GDM1 (cell line): ENCODE measurements around the gene TIAM2.
"Not testable (repeated sequence)": the region's sequence is repeated elsewhere in the genome, so short reads cannot be mapped to it uniquely, and the experiment has no call there.

Experiments used
- DNase-seq: peaks from one replicate; lab custom pipeline; 2025; lab: John Stamatoyannopoulos, UW

TIAM2 gene

DNA sequence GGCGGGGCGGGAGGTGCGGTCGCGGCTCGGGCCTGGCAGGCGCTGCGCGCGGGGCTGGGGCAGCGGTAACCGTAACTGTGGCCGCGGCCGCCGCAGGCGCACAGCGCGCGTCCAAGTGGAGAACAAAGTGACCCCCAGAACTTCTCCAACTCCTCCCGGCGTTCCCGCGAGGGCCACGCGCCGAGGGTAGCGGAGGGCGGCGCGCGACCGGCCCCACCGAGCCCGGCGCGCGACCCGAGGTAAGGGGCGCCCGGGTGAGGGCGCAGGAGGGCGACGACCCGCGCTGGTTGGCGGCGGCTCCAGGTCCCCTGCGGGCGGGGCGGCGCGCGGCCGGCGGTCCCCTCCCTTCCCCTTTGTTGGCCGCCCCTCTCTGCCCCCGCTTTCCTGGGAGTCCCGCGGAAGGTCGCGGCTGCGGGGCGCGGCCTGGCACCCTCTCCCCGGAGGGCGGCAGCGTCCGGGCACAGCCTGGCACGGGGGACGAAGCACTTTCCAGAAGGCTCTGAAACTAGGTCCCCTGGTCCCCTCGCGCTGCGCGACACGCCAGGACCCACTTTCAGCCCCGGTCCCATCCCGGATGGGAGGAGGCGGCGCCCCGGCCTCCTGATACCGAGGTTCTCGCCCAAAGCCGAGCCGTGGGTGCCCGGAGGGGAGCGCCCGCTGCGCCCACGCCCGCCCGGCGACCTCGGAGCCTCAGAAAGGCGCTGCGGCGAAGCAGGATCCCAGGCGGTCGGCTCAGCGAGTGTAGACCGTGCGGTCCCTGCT lies at the start of gene TIAM2:
TIAM2 (plus strand) TSS at position 62 of the 762 bp plus-strand sequence. CDS start 133,909 bp downstream, outside the sequence.
- DNase-seq: no peak

DNA sequence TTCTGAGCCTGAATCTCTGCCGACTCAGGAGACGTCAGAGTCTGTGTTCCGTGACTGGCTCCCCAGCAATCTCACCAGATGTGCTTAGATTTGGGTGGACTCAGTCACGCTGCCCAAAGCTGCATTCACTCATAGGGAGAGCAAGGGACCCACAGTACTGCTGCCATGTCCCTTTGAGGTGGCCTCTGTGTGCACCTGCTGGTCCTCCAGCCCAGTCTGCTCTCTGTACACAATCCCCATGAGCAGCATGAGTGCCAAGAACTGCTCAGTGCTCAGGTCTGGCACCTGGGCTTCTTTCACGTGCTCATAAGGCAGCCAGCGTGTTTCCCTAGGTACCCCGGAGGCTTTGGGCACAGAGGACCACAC lies 44.2 kb upstream of the TIAM2 start:
- DNase-seq: no peak

DNA sequence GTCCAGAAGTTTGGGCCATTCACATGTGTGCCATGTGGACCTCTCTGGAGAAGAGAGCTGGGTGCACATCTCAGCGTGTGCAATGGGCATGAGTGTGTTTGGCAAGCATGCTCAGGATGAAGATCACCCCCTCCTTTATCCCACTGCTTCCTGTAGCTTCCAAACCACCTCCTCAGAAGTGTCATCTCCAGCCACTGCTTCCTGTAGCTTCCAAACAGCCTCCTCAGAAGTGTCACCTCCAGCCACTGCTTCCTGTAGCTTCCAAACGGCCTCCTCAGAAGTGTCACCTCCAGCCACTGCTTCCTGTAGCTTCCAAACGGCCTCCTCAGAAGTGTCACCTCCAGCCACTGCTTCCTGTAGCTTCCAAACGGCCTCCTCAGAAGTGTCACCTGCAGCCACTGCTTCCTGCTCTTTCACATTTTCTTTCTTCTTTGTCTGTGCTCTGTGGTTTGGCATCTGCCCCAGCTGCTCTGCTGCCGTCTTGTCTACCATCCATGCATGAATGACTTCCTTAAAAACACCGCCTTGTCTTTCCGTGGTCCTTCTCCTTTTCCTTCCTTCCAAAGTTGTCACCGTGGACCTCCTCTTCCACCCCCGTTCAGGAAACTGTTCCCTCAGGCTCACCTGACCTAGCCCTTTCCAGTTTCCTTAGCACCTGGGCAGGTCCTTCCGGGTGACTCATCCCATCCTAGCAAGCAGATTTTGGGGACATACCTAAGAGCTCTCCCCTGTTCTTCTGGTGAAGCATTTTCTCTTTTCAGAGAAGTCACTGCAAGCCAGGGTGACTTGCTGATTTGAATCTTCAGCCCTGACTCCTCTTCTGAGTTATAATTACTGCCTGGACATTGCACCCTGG lies 43.5 kb upstream of the TIAM2 start:
- peak; percentile 50 for DNase-seq

DNA sequence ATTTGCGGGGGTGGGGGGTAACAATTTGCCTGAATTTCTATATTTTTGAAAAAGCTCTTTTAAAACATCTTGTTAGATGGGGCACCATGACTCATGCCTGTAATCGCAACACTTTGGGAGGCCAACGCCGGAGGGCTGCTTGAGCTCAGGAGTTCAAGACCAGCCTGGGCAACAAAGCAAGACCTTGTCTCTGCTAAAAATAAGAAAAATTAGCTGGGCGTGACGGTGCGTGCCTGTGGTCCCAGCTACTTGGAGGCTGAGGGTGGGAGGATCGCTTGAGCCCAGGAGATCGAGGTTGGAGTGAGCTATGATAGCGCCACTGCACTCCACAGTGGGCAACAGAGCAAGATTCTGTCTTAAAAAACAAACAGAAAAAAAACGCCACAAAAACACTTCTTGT lies 41.5 kb upstream of the TIAM2 start:
- DNase-seq: no peak

DNA sequence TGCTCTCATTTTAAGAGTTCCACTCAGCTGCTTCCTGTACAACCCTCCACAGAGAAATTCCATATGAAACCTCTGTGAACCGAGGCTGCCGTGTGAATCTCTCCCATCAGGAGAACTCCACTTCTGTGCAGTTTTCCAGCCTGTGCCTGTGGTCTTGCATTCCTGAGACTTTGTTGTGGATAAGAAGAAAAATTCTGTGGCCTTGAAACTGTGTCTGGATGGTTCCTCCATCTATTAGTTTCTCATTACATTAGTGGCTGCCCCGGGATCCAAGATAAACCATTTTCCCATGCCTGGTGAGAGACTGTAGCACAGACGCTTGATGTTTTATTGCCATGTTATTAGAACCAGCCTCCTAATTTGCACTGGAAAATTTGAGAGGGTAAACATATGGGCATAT lies 40.8 kb upstream of the TIAM2 start:
- DNase-seq: no peak

DNA sequence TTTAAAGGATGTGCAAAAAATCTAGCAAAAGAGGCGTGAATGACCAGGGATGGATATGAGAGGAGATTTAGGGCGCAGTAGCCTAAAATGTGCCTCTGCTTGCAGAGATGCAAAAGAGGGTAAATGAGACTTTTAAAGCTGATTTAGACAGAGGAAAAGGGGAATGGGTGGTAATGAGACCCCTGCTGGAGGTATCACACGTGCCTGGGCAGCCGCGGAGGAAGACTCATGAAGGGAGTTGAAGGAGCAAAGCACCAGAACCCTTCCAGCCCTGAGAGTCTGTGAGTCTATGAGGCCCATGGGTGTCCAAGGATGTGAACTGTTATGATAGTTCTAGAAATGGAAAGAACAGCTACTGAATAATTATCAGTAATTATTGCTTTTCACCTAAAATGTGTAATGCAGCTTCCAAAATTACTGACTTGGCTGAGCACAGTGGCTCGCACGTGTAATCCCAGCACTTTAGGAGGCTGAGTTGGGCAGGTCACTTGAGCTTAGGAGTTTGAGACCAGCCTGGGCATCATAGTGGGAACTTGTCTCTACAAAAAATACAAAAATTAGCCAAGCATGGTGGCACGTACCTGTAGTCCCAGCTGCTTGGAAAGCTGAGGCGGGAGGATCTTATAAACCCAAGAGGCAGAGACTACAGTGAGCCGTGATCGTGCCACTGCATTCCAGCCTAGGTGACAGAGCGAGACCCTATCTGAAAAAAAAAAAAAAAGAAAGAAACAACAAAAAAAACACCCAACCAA lies 38.2 kb upstream of the TIAM2 start:
- DNase-seq: no peak

DNA sequence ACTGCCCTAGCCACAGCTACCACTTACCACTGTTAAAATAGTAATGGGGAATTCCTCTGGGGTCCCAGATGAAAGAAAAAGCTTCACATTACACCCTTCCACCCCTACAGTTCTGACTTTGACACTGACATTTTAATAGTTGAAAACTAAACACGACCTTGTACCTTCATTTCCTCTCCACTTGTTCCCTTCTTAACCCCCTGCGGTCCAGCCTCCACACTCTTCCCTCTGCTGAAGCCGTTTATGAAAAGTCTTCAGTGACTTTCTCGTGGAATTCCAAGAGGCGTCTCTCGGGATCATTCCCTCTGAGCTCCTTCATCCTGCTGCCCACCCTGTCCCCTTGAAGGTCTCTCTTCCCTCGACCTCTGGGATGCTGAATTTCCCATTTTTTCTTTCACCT lies 36.6 kb upstream of the TIAM2 start:
- DNase-seq: no peak

DNA sequence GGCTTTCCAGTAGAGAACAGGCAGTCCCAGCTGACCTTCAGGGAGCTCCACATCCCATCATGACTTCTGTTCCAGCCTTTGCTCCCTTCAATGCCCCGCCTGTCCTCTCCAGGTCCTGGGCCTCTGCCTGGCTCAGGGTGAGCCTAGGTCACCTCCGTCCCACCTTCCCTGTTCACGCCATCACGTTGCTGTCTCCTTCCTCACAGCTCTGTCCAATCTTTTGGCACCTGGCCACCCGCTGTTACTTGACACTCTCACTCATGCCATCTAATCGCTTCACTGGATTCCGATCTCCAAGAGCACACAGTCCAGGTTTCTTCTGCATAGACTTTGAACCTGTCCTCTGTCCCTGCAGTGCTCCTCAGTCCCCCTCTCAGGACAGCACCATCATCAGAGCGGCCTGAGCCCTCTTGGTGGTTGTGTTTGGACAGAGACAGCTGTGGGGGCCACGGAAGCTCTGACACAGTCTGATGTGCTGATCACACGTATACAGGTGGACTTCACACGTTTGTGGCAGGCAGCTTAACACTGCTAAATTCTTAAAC lies 34.7 kb upstream of the TIAM2 start:
- DNase-seq: no peak

DNA sequence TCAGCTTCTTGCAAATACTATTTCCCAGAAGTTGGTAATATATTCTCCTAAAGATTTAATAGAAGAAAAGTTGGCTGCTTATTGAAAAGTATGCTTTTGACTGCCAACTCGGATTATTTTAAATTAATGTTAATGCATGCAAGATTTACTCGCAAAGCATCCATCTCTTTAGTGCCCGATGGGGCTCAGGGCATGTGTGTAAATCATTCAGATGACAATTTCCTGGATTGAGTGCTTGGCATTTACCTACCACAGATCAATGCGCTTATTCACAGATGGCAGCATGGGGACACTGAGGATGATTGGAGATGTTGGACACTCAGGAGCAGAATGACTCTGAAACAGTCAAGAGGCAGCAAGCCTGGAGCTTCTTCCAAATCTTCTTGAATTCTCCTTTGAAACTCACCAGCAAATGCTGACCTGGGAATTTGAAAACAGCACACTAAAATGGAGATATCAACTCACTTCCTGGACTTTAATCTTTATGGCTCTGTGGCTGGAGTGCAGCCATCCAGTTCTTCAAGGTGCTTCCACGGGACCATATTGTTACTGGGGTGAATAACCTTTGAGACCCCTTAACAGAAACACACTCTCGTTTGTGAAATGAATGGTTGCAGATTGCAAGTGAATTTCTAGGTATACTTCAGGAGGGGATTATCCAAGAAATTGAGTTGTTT lies 34.1 kb upstream of the TIAM2 start:
- no peak for DNase-seq

DNA sequence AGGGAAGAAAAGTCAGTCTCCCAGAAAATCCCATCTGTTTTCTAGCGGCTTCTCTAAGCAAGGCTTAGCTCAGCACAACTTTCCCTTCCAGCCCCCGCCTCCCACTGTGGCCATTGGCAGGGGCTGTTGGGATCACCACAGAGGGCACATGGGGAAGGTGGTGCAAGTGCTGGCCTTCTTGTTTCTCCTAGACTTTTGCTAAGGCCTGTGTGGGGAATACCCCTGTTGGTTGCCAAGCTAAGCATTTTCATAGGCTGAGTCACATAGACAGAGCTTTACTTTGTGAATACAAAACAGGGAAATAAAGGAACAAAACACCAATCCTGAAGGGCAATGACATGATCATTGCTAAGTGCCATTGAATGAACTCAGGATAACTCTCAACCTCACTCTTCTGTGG lies 32.4 kb upstream of the TIAM2 start:
- no peak for DNase-seq

DNA sequence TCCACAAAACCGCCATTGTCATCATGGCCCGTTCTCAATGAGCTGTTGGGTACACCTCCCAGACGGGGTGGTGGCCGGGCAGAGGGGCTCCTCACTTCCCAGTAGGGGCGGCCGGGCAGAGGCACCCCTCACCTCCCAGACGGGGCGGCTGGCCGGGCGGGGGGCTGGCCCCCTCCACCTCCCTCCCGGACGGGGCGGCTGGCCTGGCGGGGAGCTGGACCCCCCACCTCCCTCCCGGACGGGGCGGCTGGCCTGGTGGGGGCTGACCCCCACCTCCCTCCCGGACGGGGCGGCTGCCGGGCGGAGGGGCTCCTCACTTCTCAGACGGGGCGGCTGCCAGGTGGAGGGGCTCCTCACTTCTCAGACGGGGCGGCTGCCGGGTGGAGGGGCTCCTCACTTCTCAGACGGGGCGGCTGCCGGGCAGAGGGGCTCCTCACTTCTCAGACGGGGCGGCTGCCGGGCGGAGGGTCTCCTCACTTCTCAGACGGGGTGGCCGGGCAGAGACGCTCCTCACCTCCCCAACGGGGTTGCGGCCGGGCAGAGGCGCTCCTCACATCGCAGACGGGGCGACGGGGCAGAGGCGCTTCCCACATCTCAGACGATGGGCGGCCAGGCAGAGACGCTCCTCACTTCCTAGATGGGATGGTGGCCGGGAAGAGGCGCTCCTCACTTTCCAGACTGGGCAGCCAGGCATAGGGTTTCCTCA lies 28.9 kb upstream of the TIAM2 start:
- not testable (repeated sequence) for DNase-seq

DNA sequence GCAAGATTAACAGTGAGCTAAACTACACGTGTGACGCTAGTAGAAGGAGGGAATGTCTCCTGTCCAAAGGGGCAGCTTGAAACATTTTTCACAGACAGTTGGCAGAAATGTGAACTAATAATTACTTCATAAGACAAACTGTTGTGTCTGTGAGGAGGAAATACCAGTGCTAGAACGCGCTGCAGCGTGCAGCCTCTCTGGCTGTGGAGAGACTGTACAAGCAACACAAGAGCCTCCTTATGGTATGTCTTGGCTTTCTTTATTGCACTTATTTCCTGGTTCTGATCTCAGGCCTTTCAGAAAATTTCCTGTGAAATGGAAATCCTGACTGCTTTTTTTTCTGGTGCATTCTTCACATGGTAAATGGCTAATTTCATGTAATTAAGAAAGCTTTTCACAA lies 25.3 kb upstream of the TIAM2 start:
- DNase-seq: no peak

DNA sequence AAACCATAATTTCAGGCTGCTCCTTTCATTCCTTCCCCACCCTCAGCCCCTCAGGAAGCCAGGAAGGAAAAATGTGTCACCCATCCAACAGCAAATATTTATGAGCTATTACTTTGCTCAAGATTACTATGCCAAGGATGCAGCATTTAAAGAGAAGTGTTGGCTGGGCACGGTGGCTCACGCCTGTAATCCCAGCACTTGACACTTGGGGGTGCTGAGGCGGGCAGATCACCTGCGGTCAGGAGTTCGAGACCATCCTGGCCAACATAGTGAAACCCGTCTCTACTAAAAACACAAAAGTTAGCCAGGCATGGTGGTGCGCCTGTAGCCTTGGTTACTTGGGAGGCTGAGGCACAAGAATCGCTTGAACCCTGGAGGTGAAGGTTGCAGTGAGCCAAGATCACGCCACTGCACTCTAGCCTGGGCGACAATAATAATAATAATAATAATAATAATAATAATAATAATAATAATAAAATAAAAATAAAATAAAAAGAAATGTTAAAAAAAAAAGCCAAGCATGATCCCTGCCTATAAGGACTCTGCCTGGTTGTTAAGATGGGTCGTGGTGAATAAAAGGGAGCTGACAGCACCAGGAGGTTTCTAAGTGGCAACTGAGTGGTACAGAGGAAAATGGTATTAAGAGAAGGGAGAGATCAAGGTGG lies 20.5 kb upstream of the TIAM2 start:
- no peak for DNase-seq

DNA sequence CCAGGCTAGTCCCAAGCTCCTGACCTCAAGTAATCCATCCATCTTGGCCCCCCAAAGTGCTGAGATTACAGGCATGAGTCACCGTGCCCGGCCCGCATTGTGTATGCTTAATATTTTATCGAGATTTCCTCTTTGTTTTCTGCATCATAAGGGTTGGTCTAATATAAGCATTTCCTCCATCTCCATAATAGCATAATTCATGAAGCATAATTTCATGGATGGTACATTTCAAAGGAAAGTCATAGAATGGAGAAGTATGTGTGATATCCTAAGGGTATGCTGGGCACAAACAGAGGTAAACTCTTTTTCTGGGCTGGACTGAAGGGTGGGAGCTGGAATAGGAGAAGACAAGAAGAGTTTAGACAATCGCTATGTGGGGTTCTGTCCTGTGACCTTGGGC lies 17.5 kb upstream of the TIAM2 start:
- DNase-seq: no peak

DNA sequence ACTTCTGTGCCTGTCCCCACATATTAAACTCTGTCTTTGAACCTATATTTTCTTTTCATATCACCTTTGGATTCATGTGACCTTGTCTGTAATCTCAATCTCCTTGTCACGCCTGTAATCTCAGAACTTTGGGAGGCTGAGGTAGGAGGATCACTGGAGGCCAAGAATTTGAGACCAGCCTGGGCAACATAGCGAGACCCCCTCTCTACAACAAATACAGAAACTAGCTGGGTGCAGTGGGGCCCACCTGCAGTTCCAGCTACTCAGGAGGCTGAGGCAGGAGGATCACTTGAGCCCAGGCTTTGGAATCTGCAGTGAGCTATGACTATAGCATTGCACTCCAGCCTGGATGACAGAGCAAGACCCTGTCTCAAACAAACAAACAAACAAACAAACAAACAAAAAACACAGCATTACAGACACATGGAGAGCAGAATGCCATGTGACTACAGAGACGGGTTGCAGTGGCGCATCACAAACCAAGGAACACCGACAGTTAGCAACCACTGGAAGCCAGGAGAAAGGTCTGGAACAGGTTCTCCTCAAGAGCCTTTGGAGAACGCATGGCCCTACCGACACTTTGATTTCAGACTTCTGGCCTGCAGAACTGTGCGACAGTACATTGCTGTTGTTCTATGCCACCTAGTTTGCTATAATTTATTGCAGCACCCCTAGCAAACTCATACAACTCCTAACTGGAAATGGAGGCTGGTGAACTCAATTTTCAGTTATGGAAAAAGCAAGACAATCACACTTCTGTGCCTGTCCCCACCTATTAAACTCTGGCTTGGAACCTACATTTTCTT lies 14.6 kb upstream of the TIAM2 start:
- DNase-seq: no peak

DNA sequence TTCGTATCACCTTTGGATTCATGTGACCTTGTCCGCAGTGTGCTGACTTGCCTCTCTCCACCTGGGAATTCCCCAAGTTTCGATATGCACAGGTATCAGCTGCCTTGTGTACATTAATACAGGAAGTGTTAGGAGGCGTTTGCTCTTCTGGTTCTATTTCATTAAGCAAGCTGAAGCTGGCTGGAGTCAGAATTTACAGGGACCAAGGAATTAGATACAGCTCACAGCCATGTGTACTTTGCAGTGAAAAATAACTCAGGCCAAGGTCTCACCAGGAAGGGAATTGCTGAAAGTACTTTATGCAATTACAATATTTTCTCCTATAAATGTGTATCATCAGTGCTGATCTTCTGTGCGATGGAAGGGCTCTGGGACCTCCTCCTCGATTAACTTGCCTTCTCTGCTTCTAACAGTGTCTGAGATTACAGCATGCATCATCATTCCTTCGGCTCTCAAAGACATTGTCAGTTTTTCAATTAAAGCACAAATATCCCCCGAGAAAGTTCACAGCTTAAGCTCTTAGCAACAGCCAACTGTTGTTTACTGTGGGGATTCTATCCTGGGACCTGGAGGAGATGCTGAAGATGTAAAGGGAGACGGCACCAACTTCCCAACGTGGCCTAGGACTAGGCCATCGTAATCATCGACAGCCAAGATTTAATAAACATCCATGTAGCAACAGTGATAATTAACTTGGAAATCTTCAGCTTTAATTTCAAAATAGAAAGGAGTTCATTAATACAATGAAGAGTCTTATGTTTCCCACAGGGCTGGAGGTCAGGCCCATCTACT lies 13.8 kb upstream of the TIAM2 start:
- no peak for DNase-seq

DNA sequence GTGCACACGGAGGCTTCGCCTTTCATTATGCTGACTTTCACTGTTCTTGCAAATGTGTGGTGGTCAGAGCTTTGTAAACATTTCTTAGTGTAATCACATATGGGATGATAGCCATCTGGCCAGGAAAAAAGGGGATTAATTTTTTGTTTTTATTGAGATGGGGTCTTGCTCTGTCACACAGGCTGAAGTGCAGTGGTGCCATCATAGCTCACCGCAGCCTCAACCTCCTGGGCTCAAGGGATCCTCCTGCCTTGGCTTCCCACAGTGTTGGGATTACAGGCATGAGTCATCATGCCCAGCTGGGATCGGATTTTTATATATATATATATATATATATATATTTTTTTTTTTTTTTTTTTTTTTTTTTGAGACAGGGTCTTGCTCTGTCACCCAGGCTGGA lies 11.0 kb upstream of the TIAM2 start:
- no peak for DNase-seq

DNA sequence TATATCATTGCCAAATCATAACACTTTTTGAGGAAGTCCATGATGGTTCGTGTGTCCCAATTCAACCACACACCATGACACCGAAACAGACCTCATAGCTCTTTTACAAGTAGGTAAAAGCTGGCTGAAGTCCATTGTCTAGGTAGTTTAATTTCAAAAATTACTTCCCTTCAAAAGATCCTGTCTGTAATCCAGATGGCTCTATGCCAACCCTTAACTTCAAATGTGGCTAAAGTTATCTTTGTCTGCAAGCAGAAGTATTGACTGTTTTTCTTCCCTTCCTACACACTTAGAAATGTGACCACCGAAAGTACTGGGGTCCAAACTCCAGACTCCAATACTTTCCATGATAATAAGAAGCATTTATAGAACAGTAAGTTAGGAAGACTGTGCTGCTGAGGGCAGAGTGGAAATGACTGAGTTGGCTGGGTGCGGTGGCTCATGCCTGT lies 8.3 kb upstream of the TIAM2 start:
- no peak for DNase-seq

DNA sequence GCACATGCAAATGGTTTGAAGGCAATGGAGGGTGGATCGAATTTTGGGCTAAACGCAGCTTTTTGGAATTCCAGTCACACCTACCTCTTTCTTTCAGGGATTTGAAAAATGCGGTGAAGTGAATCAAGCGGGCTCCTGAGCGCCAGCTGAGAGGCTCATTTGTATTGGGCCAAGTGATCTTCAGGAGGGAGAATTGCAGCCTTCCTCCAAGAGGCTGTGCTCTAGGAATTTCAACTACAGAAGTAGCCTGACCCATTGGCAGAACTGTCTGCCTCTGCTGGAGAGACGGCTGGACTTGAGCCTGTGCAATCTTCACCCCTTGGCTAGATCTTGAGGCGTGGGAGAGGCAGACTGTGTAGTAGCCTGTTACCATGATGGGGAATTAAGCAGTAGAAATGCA lies 5.7 kb upstream of the TIAM2 start:
- no peak for DNase-seq
